Inferior parietal cortex (tissue), 1 donor: ENCODE measurements around the gene PUM1.

Experiments used
- DNase-seq: peaks from one replicate; pipeline ENCODE4 v3.0.0-alpha.2; 2016; ENCODE audit errors: extremely low spot score

PUM1 gene

GRCh38 chr1:30907481-30908315, 157.8 kb downstream of the PUM1 start:
- no peak for DNase-seq

- no peak for DNase-seq
These were observed 158.7 kb downstream of the PUM1 start for GRCh38 chr1:30906631-30907441.

GRCh38 chr1:30905916-30906620, 159.4 kb downstream of the PUM1 start:
- no peak for DNase-seq

GRCh38 chr1:30905403-30905802, 160.1 kb downstream of the PUM1 start:
- DNase-seq, result no peak

- no peak for DNase-seq
These were observed 160.6 kb downstream of the PUM1 start for GRCh38 chr1:30904962-30905335.

DNA sequence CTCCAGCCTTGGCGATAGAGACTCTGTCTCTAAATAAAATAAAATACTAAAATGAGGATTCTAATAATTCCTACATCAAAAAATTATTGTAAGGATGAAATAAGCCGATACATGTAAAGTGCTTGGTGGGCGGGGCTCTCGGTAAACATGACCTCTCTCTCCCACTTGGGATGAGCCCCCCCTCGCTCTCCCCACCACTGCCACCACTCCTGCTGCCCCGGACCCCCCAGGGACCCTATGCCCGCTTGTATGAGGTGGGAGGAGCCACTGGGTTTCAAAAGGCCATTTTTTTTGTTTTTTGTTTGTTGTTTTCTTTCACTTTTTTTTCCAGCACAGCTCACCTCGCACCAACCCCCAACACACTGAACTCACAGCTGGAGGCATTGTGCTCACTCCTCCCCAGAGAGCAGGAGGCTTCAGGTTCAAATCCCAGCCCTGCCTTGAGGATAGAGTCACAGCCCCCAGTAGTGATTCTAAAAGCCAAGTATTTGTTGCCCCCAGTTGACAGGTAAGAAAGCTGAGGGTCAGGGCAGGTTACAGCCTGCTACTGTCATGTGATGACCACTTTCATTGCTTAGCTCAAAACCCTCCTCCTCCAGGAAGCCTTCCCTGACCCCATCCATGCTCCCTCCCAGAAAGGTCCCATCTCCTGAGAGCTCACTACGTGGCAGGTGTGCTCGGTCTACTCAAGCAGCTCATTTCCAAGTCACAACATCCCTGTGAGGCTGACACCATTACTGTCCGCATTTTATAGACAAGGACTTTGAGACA, 161.1 kb downstream of the PUM1 start:
- DNase-seq, result no peak

DNA sequence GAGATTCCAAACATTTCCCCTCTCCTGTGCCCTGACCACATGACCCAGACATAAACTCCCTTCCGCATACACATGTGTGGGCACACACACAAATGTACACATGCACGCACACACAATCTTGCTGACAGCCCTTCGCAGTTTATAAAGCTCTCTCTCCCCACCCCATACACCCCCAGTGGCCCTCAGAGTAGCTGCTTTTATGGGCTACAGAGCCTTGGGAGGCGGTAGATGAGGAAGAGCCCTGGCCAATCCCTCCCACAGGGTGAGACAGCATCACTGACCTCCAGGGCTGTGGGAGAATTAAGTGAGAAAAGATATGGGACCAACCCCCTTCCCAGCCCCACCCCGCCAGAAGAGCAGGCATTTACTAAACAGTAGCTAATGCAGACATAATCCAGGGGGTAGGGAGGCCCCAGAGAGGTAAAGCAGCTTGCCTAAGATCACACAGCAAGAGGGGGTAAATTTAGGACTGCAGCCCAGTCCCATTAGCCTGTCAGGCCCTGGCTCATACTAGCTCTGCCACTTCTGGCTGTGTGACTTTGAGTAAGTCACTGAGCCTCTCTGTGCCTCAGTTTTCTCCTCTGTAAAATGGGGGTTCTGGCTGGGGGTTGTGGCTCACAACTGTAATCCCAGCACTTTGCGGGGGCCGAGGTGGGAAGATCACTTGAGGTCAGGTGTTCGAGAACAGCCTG, 162.0 kb downstream of the PUM1 start:
- DNase-seq, result no peak

GRCh38 chr1:30902593-30903290, 162.8 kb downstream of the PUM1 start:
- DNase-seq, result no peak

- no peak for DNase-seq
These were observed 163.5 kb downstream of the PUM1 start for GRCh38 chr1:30901798-30902581.

- no peak for DNase-seq
These were observed 164.5 kb downstream of the PUM1 start for GRCh38 chr1:30900931-30901560.

DNA sequence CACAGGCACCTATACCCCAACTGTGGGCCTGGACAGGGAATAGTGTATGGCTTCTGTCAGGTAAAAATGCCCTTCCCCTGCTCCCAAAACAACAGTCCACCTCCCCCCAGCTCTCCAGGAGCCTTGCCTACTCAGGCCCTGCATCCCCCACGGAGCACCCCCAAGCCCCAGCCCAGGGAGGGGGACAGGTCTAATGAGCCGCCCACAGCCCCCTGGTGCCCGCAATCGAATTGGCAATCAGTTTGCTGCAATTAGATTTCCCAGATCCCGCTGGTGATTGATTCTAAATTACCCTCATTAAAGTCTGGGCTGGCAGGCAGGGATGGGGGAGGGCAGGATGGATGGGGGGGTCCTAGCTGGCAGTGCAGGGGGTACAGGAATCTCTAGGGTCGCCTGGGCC, 165.0 kb downstream of the PUM1 start:
- DNase-seq, result no peak

DNA sequence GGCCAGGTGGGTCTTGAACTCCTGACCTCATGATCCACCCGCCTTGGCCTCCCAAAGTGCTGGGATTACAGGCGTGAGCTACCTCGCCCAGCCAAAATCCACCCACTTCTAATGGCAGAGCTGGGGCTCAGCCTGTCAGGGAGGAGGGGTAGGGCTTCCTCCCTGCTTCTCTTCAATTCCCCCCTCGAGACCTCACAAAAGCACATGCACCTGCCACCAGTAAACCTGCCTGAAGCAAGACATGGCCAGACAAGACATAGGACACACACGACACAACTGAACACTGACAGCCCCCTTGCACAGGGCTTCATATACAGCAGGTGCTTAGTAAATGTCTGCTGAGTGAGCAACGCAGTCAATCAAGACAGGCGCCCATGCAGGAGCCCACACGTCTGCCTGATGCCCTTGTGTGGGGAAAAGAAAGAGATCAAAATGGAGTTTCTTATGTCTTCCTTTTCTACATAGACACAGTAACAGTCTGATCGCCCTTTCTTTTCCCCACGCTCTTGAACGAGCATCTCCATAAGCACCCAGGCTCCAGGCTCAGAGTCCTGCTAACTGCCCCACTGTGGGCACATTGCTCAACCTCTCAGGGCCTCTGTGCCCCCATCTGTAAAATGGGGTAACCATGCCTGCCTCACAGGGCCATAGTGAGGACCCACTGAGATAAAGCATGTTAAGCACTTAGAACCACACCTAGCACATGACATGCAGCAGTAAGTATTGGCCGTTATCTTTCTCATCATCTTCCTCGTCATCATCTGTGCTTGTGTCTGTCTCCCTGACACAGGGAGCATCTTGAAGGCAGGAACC, 165.7 kb downstream of the PUM1 start:
- DNase-seq, result no peak

DNA sequence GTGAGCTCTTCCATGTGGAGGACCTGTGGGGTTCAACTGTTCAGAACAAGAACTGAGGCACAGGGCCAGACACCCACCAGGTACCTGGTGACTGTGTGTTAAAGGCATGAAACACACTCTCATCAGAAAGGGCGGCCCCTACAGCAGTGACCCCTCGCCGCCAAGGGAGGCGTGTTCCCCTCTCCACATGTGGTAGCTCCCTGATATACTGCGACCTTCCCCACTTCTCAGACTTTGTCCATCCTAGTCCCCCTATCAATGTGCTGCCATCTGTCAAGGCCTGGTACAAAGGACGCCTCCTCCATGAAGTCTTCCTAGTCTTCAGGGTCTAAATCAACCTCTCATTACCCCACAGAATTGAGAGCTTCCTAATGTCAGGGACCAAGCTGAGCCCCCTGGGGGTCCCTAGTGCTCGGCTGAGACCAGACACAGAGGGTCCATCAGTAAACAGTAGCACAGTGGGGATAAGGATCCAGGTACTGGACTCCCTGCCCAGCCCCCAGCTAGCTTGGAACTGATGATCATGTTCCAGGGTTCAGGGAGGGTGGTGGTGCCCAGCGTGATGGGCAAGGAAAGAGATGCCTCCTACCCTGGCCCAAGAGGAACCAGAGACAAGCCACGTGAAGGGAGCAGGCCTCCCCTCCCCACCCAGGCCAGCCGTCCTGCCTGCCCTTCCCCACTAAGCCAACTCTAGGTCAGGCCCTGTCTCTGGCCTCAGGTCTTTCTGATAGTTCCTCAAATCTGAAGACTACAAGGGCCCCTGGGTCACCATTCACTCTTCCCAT, 167.3 kb downstream of the PUM1 start:
- no peak for DNase-seq

DNA sequence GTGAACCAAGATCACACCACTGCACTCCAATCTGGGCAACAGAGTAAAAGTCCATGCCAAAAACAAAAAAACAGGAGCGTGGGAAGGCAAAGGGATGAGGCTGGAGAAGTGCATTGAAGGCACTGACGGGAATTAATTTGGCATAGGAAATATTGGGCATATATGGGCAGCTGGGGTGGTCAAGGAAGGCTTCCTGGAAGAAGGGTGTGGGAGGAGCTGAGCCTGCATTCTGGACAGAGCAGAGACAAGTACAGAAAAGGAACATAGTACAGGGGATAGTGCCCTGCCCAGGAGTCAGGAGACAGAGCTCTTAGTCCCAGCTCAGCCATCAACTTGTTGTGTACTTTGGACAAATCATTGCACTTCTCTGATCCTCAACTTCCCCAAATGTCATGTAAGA, 168.6 kb downstream of the PUM1 start:
- DNase-seq, result no peak

GRCh38 chr1:30895944-30896660, 169.4 kb downstream of the PUM1 start:
- no peak for DNase-seq

DNA sequence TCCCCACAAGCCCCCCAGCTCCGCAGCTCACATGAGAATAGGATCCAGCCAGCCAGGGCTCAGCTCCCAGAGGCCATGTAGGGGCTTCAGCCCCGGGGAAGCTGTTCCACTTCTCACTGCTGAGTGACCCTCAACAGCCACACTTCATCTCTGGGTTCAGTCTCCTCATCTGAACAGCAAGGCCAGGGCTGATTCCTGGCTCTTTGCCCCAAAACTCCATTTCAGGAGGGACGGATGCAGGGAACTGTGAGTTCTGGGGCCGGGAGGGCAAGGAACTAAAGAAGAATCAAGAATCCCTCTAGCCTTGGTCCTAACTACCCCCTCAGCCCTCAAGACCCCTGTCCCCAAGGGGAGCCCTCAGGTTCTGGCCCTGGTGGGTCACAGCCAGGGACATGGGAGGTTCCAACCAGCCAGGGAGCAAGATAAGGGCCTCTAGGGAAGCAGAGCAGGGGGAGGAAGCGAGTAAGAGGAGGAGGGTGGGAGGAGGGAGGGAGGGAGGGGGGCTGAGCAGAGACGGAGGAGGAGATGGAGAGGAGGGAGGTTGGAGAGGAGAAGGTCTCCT, 170.1 kb downstream of the PUM1 start:
- DNase-seq, result no peak
